ENCODE results near the gene HMSD.

- TF ChIP-seq POLR2A (IDR thresholded peaks at IDR 0.05) (no peak), POLR2AphosphoS5 (IDR thresholded peaks at IDR 0.05) (no peak), CTCF (IDR thresholded peaks at IDR 0.05) (no peak)
Observed at GRCh38 chr18:63971320-63972001, 22.4 kb downstream of the HMSD start.

Measured in upper lobe of left lung (tissue), 4 donors.